Sigmoid colon (tissue), 7 donors: ENCODE results near the gene TRPM2. TPM values are rescaled to one million over a fixed set of nuclear protein-coding genes. Genes with fewer than 3 reads are reported as not detected.

Source experiments
- DNase-seq: peaks from one replicate; pipeline ENCODE4 v3.0.0-alpha.2; 2019
- H3K27ac ChIP-seq, 4 donors: fragments of 200-600 bp; sonication (generic); one replicate each; pipeline ENCODE4 v1.5.1; 2016 to 2019; ENCODE audit warnings: mild to moderate bottlenecking in 1 of 4
- H3K27me3 ChIP-seq, 3 donors: fragments of 200-600 bp; sonication (generic); one replicate each; pipeline ENCODE4 v1.5.1; 2019; ENCODE audit warnings: mild to moderate bottlenecking in 1 of 3
- H3K36me3 ChIP-seq, 4 donors: fragments of 200-600 bp; sonication (generic); one replicate each; pipeline ENCODE4 v1.5.1; 2016 to 2019
- H3K4me1 ChIP-seq, 4 donors: fragments of 200-600 bp; sonication (generic); one replicate each; pipeline ENCODE4 v1.5.1; 2017 to 2019
- H3K4me3 ChIP-seq, 4 donors: fragments of 200-600 bp; sonication (generic); one replicate each; pipeline ENCODE4 v1.5.1; 2017 to 2019; ENCODE audit warnings: mild to moderate bottlenecking in 2 of 4, moderate library complexity in 1 of 4
- H3K9me3 ChIP-seq, 4 donors: fragments of 200-600 bp in 3 of 4; sonication (generic) in 3 of 4; one replicate each; pipeline versions ENCODE4 v1.5.1 to v1.6.1; 2013 to 2019
- EP300 ChIP-seq, 4 donors: sonication (generic); formaldehyde crosslinking; IDR thresholded peaks; one replicate each; pipeline ENCODE4 v1.6.1; 2017; ENCODE audit warnings: antibody characterized with exemption in 4 of 4
- POLR2A ChIP-seq, 2 donors: fragments of 450-650 bp; IDR thresholded peaks; one replicate each; pipeline ENCODE4 v1.6.1; 2016; ENCODE audit warnings: antibody characterized with exemption in 2 of 2, mild to moderate bottlenecking in 2 of 2, moderate library complexity in 2 of 2
- POLR2AphosphoS5 ChIP-seq, 4 donors: sonication (generic); formaldehyde crosslinking; IDR thresholded peaks; one replicate each; pipeline ENCODE4 v1.6.1; 2017; ENCODE audit warnings: antibody characterized with exemption in 4 of 4
- WGBS, 2 donors: extraction: QIAGEN DNeasy Blood & Tissue Kit; methylation state at CpG; one replicate each; pipeline ENCODE4 v1.1.7; 2013; 5-methylcytosine and 5-hydroxymethylcytosine counted together
- intact Hi-C: fragments of 100-400 bp; cut with DNase I; formaldehyde crosslinking; loops from one replicate; pipeline ENCODE4 v1.15.1; 2023
- polyA plus RNA-seq, 3 donors: library from polyadenylated mRNA; stranded (reverse); fragments of 200-250 nt; gene quantifications; one replicate each; pipeline ENCODE4 v1.2.3, GENCODE V29; 2013
- total RNA-seq, 4 donors: library from RNA; depleted of rRNA; stranded (reverse); fragments of >200 nt; gene quantifications; one replicate each; pipeline ENCODE4 v1.1.0, GENCODE V29; 2016
- TF ChIP-seq, protein P1 (sequence below), 4 experiments: fragments of 450-650 bp in 3 of 4; fragments of 200-600 bp in 1 of 4; IDR thresholded peaks; one replicate each; pipeline ENCODE4 v1.5.1; 2016 to 2019; ENCODE audit warnings: antibody characterized with exemption in 4 of 4, mild to moderate bottlenecking in 3 of 4, moderate library complexity in 2 of 4
- donor health status: healthy with polysubstance abuse.
- donor health status: Bipolar disorder and iron deficiency.
- donor health status: healthy.

The TRPM2 gene
- total and polyA plus RNA-seq, 7 donors: 1.6 to 4.9 (median 3.4) TPM

DNA sequence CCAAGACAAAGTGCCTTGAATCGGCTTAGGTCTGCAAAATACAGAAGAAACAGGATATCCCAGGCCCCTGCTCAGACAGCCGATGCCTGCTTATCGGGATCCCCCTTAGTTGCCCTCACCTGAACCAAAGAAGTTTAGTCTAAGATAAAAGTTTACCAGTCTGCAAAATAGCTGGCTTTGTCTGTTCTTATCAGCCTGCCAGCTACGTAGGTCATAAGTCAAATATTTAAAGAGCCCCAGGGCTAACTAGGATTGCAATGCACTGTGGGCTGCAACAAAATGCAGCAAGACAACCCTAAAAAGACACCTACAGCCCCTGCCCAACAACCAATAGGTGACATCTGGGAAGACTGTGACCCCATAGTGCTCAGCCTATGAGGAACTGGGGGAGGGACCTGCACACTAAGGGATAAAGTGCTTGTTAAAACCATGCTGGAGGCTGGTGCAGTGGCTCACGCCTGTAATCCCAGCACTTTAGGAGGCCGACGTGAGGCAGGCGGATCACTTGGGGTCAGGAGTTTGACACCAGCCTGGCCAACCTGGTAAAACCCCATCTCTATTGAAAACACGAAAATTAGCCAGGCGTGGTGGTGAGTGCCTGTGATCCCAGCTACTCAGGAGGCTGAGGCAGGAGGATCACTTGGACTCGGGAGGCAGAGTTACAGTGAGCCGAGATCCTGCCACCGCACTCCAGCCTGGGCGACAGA is 129.3 kb downstream of the TRPM2 start:
- 51 to 78% methylated on average over 14 of the region's 14 CpGs for WGBS, 2 donors
- DNase-seq: no peak
- Histone ChIP-seq H3K4me1 (peaks cover 0 to 17% (median 6%) of the 10 kb centered on the region in 4 donors), H3K27me3 (peaks cover 0 to 8% (median 0%) of the 10 kb centered on the region in 3 donors), H3K4me3 (no peak overlapping the region), H3K9me3 (no peaks in the 10 kb centered on the region), H3K27ac (no peak overlapping the region), H3K36me3 (no peaks in the 10 kb centered on the region)
- TF ChIP-seq, protein P1, sequence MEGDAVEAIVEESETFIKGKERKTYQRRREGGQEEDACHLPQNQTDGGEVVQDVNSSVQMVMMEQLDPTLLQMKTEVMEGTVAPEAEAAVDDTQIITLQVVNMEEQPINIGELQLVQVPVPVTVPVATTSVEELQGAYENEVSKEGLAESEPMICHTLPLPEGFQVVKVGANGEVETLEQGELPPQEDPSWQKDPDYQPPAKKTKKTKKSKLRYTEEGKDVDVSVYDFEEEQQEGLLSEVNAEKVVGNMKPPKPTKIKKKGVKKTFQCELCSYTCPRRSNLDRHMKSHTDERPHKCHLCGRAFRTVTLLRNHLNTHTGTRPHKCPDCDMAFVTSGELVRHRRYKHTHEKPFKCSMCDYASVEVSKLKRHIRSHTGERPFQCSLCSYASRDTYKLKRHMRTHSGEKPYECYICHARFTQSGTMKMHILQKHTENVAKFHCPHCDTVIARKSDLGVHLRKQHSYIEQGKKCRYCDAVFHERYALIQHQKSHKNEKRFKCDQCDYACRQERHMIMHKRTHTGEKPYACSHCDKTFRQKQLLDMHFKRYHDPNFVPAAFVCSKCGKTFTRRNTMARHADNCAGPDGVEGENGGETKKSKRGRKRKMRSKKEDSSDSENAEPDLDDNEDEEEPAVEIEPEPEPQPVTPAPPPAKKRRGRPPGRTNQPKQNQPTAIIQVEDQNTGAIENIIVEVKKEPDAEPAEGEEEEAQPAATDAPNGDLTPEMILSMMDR (IDR thresholded peaks at IDR 0.05): no peak
- TF ChIP-seq POLR2AphosphoS5 (IDR thresholded peaks at IDR 0.05): no peak
- no peak for TF ChIP-seq EP300 (IDR thresholded peaks at IDR 0.05)
- TF ChIP-seq POLR2A (IDR thresholded peaks at IDR 0.05): no peak
- intact Hi-C loops: no loop called here

- DNase-seq: no peak
- intact Hi-C loops: no loop called here
- Histone ChIP-seq H3K4me1 (peaks cover 0 to 9% (median 2%) of the 10 kb centered on the region in 4 donors), H3K36me3 (no peaks in the 10 kb centered on the region), H3K4me3 (no peak overlapping the region), H3K27ac (no peak overlapping the region), H3K27me3 (peaks cover 0 to 8% (median 0%) of the 10 kb centered on the region in 3 donors), H3K9me3 (no peaks in the 10 kb centered on the region)
- 82 to 83% methylated on average over 28 of the region's 28 CpGs for WGBS, 2 donors
- TF ChIP-seq POLR2AphosphoS5 (IDR thresholded peaks at IDR 0.05) (no peak), EP300 (IDR thresholded peaks at IDR 0.05) (no peak), POLR2A (IDR thresholded peaks at IDR 0.05) (no peak)
- TF ChIP-seq, protein P1 (IDR thresholded peaks at IDR 0.05): no peak
These were observed 130.1 kb downstream of the TRPM2 start for GRCh38 chr21:44483288-44484237.

- intact Hi-C loops: no loop called here
- H3K4me3 ChIP-seq: no peak overlapping the region
- H3K27me3 ChIP-seq: peaks cover 0 to 8% (median 0%) of the 10 kb centered on the region in 3 donors
- H3K36me3 ChIP-seq: no peaks in the 10 kb centered on the region
- H3K9me3 ChIP-seq: no peaks in the 10 kb centered on the region
- no peaks in the 10 kb centered on the region for H3K4me1 ChIP-seq
- H3K27ac ChIP-seq: no peak overlapping the region
- DNase-seq: no peak
- WGBS, 2 donors: 72 to 83% methylated on average over 43 of the region's 43 CpGs
- TF ChIP-seq EP300 (IDR thresholded peaks at IDR 0.05) (no peak), POLR2A (IDR thresholded peaks at IDR 0.05) (no peak)
These were observed 131.3 kb downstream of the TRPM2 start for GRCh38 chr21:44484498-44485253.

DNA sequence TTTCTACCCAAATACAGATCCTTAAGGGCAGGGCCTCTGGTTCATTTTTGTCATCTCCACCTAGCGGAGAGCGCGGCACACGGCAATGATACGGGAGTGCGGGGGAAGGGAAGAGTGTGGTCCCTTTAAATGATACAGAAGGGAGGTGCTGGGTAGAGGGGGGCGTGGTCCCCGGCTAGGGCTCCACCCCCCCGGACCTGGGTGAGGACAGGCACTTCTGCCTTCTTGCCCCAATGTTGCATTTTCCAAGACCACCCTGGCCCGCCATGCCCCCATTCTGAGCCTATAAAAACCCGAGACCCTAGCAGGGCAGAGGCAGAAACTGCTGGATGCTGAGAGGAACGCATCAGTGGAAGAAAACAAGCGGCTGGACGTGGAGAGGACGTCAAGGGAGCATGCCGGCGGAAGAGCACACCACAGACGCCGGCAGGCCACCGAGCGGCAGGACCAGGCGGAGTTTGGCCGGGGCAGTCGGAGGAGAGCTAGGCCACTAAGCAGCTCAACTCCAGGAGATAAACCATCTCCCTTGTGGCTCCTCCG is 131.9 kb downstream of the TRPM2 start:
- Histone ChIP-seq H3K4me3 (peak overlapping the region; percentile 4 to 47 (median 32)), H3K4me1 (no peaks in the 10 kb centered on the region), H3K9me3 (no peaks in the 10 kb centered on the region), H3K36me3 (no peaks in the 10 kb centered on the region), H3K27ac (peak overlapping the region in 3 of 4 donors; percentile 4 to 49 (median 40)), H3K27me3 (peaks cover 0 to 8% (median 0%) of the 10 kb centered on the region in 3 donors)
- WGBS, 2 donors: 75 to 76% methylated on average over 25 of the region's 25 CpGs
- intact Hi-C loops: no loop called here
- DNase-seq: no peak
- TF ChIP-seq, protein P1 (IDR thresholded peaks at IDR 0.05): peak in 1 of 4 experiments; percentile 9
- TF ChIP-seq EP300 (IDR thresholded peaks at IDR 0.05): no peak
- TF ChIP-seq POLR2AphosphoS5 (IDR thresholded peaks at IDR 0.05): no peak
- TF ChIP-seq POLR2A (IDR thresholded peaks at IDR 0.05): no peak
